IPS-18c (cell line): ENCODE data around the gene PAXX.

Experiments used
- H3K4me3 ChIP-seq: 2 replicates; pipeline ENCODE4 v1.7.0; 2013; ENCODE audit warnings: low read depth, mild to moderate bottlenecking, low read length, moderate library complexity; ENCODE audit not compliant: insufficient read depth
- H3K9me3 ChIP-seq: one replicate; pipeline ENCODE4 v1.6.1; 2013; ENCODE audit warnings: mild to moderate bottlenecking, low read length, moderate library complexity; ENCODE audit not compliant: control insufficient read depth, insufficient read depth

The PAXX gene

GRCh38 chr9:137017071-137017470 lies 24.8 kb downstream of the PAXX start:
- Histone ChIP-seq H3K4me3 (no peak overlapping the region), H3K9me3 (no peaks in the 10 kb centered on the region)

- H3K9me3 ChIP-seq: no peaks in the 10 kb centered on the region
- H3K4me3 ChIP-seq: no peak overlapping the region
Observed at GRCh38 chr9:137017791-137018497, 25.7 kb downstream of the PAXX start.

- Histone ChIP-seq H3K9me3 (no peaks in the 10 kb centered on the region), H3K4me3 (no peak overlapping the region)
Observed at GRCh38 chr9:137018761-137019559, 26.7 kb downstream of the PAXX start.

- Histone ChIP-seq H3K4me3 (no peak overlapping the region), H3K9me3 (no peaks in the 10 kb centered on the region)
Observed at GRCh38 chr9:137019891-137020683, 27.9 kb downstream of the PAXX start.

- no peaks in the 10 kb centered on the region for H3K9me3 ChIP-seq
Observed at GRCh38 chr9:137020771-137021567, 28.7 kb downstream of the PAXX start.

GRCh38 chr9:137021568-137021978 lies 29.4 kb downstream of the PAXX start:
- H3K9me3 ChIP-seq: no peaks in the 10 kb centered on the region
- no peak overlapping the region for H3K4me3 ChIP-seq

More at GRCh38 chr9:137020771-137021567, 28.7 kb downstream of the PAXX start:
- H3K4me3 ChIP-seq: no peak overlapping the region

GRCh38 chr9:137021979-137022661 lies 29.9 kb downstream of the PAXX start:
- Histone ChIP-seq H3K4me3 (no peak overlapping the region), H3K9me3 (no peaks in the 10 kb centered on the region)

GRCh38 chr9:137022662-137023008 lies 30.4 kb downstream of the PAXX start:
- no peaks in the 10 kb centered on the region for H3K9me3 ChIP-seq
- no peak overlapping the region for H3K4me3 ChIP-seq

GRCh38 chr9:137023157-137023556 lies 30.9 kb downstream of the PAXX start:
- H3K9me3 ChIP-seq: no peaks in the 10 kb centered on the region
- H3K4me3 ChIP-seq: no peak overlapping the region

GRCh38 chr9:137023583-137023991 lies 31.4 kb downstream of the PAXX start:
- Histone ChIP-seq H3K4me3 (no peak overlapping the region), H3K9me3 (no peaks in the 10 kb centered on the region)

- no peak overlapping the region for H3K4me3 ChIP-seq
- no peaks in the 10 kb centered on the region for H3K9me3 ChIP-seq
Observed at GRCh38 chr9:137025517-137025966, 33.3 kb downstream of the PAXX start.

- H3K4me3 ChIP-seq: no peak overlapping the region
- H3K9me3 ChIP-seq: no peaks in the 10 kb centered on the region
Observed at GRCh38 chr9:137026384-137026783, 34.2 kb downstream of the PAXX start.

- no peak overlapping the region for H3K4me3 ChIP-seq
- no peaks in the 10 kb centered on the region for H3K9me3 ChIP-seq
Observed at GRCh38 chr9:137026828-137027227, 34.6 kb downstream of the PAXX start.

- no peaks in the 10 kb centered on the region for H3K9me3 ChIP-seq
- H3K4me3 ChIP-seq: peak within 1 kb of the TSS; percentile 71
Observed at GRCh38 chr9:137027369-137028262, 35.4 kb downstream of the PAXX start, which contains the start of gene ABCA2. Gene ABCA2, minus strand, starts transcription at chr9:137028237. Its CDS starts 97 bp downstream, at chr9:137028140.

- no peaks in the 10 kb centered on the region for H3K9me3 ChIP-seq
- H3K4me3 ChIP-seq: peak overlapping the region; percentile 71
Observed at GRCh38 chr9:137028263-137029057, 36.2 kb downstream of the PAXX start.
